ENCODE measurements around the gene CTIF.

Gene CTIF

GRCh38 chr18:48828691-48829442, 290.0 kb downstream of the CTIF start:
- no peak for DNase-seq

GRCh38 chr18:48829443-48830149, 290.8 kb downstream of the CTIF start:
- no peak for DNase-seq

GRCh38 chr18:48831113-48831759, 292.4 kb downstream of the CTIF start:
- DNase-seq, result no peak

GRCh38 chr18:48831802-48832201, 293.0 kb downstream of the CTIF start:
- DNase-seq, result no peak

GRCh38 chr18:48832938-48833700, 294.3 kb downstream of the CTIF start:
- peak; percentile 91 for DNase-seq

GRCh38 chr18:48833701-48834412, 295.0 kb downstream of the CTIF start:
- peak; percentile 42 for DNase-seq

- DNase-seq, result no peak
Measured at GRCh38 chr18:48834413-48835031, 295.7 kb downstream of the CTIF start.

- no peak for DNase-seq
Measured at GRCh38 chr18:48835119-48835518, 296.3 kb downstream of the CTIF start.

- DNase-seq, result no peak
Measured at GRCh38 chr18:48835745-48836170, 296.9 kb downstream of the CTIF start.

- DNase-seq, result no peak
Measured at GRCh38 chr18:48836231-48836805, 297.5 kb downstream of the CTIF start.

- no peak for DNase-seq
Measured at GRCh38 chr18:48836806-48837615, 298.2 kb downstream of the CTIF start.

- DNase-seq, result no peak
Measured at GRCh38 chr18:48837676-48838075, 298.8 kb downstream of the CTIF start.

GRCh38 chr18:48838166-48838775, 299.4 kb downstream of the CTIF start:
- DNase-seq, result no peak

- no peak for DNase-seq
Measured at GRCh38 chr18:48838921-48839818, 300.3 kb downstream of the CTIF start.

- DNase-seq, result no peak
Measured at GRCh38 chr18:48839819-48840490, 301.1 kb downstream of the CTIF start.

- no peak for DNase-seq
Measured at GRCh38 chr18:48840491-48840877, 301.7 kb downstream of the CTIF start.

- no peak for DNase-seq
Measured at GRCh38 chr18:48841381-48842258, 302.8 kb downstream of the CTIF start.
